Measurements from ENCODE around the gene CAPN1.

DNA sequence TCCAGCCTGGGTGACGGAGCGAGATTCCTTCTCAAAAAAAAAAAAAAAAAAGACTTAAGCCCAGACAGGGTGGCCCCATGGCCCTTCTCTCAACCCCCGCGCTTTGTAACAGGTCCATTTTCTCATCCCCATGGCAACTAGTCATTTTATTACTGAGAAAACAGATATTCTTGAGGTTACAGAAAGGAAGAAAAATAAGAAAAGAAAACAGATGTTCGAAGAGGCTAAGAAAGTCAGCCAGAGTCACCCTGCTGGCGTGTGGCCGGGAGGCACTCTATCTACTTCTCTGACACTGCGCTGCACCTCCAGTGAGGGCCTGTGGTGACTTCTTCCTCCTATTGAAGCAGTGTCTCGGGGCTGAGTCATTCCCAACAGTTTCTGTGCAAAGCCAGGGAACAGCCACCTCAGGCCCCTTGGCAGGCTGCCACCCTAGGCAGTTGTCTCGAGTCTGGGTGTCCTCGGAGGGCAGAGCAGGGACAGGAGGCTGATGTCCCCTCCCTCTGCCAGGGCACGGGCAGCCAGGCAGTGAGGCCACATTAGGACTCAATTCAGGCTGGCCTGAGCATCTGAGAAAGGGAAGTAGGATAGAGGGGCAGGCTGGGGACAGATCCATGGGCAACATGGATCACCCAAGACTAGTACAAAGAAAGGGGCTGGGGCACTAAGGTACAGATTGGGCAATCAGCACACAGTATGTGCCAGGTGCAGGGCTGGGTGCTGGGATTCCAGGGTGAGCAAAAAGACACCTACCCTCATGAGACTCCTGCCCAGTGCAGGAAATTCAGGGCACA is 31.0 kb upstream of the CAPN1 start:
- TF ChIP-seq CTCF (IDR thresholded peaks at IDR 0.05 in 4 of 5, conservative IDR thresholded peaks at IDR 0.05 in 1 of 5) (peak in 1 of 5 experiments; percentile 2), POLR2A (IDR thresholded peaks at IDR 0.05) (peak in 1 of 2 donors; percentile 35)

All from gastrocnemius medialis (tissue), 4 donors.